Activated T-cell treated with anti-CD3 and anti-CD28 coated beads, Interleukin-2, amount 50 U/mL, for 1 hour (primary cell): ENCODE measurements around the gene MAFF.
"Not testable (repeated sequence)": the region's sequence is repeated elsewhere in the genome, so short reads cannot be mapped to it uniquely, and the experiment has no call there.

ENCODE experiments used
- DNase-seq: peaks from one replicate; pipeline ENCODE4 v3.0.0-alpha.2; 2020

The MAFF gene

GRCh38 chr22:38201711-38202436, at the start of gene MAFF:
TSS of gene MAFF (plus strand) at chr22:38201994. CDS start at chr22:38213854, 11,860 bp downstream.
- DNase-seq, result peak; percentile 89

GRCh38 chr22:38153821-38154562, 47.8 kb upstream of the MAFF start:
- no peak for DNase-seq

GRCh38 chr22:38154563-38154915, 47.3 kb upstream of the MAFF start:
- not testable (repeated sequence) for DNase-seq

- DNase-seq, result no peak
Observed at GRCh38 chr22:38155703-38156102, 46.1 kb upstream of the MAFF start.

- no peak for DNase-seq
Observed at GRCh38 chr22:38162881-38163843, 38.6 kb upstream of the MAFF start.

- DNase-seq, result no peak
Observed at GRCh38 chr22:38163844-38164550, 37.8 kb upstream of the MAFF start.

- no peak for DNase-seq
Observed at GRCh38 chr22:38164551-38164918, 37.3 kb upstream of the MAFF start.

- DNase-seq, result no peak
Observed at GRCh38 chr22:38165922-38166593, 35.7 kb upstream of the MAFF start.

- DNase-seq, result no peak
Observed at GRCh38 chr22:38167988-38168407, 33.8 kb upstream of the MAFF start.

- no peak for DNase-seq
Observed at GRCh38 chr22:38169116-38169515, 32.7 kb upstream of the MAFF start.

GRCh38 chr22:38170469-38170868, 31.3 kb upstream of the MAFF start:
- DNase-seq, result no peak

GRCh38 chr22:38171927-38172831, 29.6 kb upstream of the MAFF start:
- no peak for DNase-seq

- peak; percentile 66 for DNase-seq
Observed at GRCh38 chr22:38172832-38173640, 28.8 kb upstream of the MAFF start.

GRCh38 chr22:38173641-38173906, 28.2 kb upstream of the MAFF start:
- no peak for DNase-seq

- DNase-seq, result no peak
Observed at GRCh38 chr22:38174626-38175025, 27.2 kb upstream of the MAFF start.

GRCh38 chr22:38175206-38176118, 26.3 kb upstream of the MAFF start:
- no peak for DNase-seq

- DNase-seq, result peak; percentile 55
Observed at GRCh38 chr22:38176170-38176741, 25.5 kb upstream of the MAFF start.

- no peak for DNase-seq
Observed at GRCh38 chr22:38177044-38177443, 24.8 kb upstream of the MAFF start.

GRCh38 chr22:38177571-38177925, 24.2 kb upstream of the MAFF start:
- DNase-seq, result not testable (repeated sequence)
